Brain microvascular endothelial cell (primary cell): ENCODE measurements around the gene PYGM.

Experiments used
- DNase-seq: peaks from one replicate; pipeline ENCODE4 v3.0.0-alpha.2; 2020
- H3K27ac ChIP-seq: fragments of 250-450 bp; sonication (Bioruptor Pico); 2 replicates; pipeline ENCODE4 v1.5.1; 2020; ENCODE audit warnings: mild to moderate bottlenecking, moderate library complexity
- H3K27me3 ChIP-seq: fragments of 250-450 bp; sonication (Bioruptor Pico); replicated peaks from 2 replicates; pipeline ENCODE4 v1.5.1; 2020; ENCODE audit warnings: mild to moderate bottlenecking
- H3K36me3 ChIP-seq: fragments of 250-450 bp; sonication (Bioruptor Pico); replicated peaks from 2 replicates; pipeline ENCODE4 v1.5.1; 2020; ENCODE audit warnings: mild to moderate bottlenecking
- H3K4me3 ChIP-seq: 2 replicates; pipeline ENCODE4 v1.5.1; 2011; ENCODE audit warnings: low read depth, mild to moderate bottlenecking, control low read depth, low read length, moderate library complexity
- CTCF ChIP-seq: IDR thresholded peaks from 2 replicates; pipeline ENCODE4 v1.5.1; 2011; ENCODE audit warnings: low read depth, mild to moderate bottlenecking, moderate library complexity, low read length, control low read depth, inconsistent platforms; ENCODE audit errors: missing control alignments
- in situ Hi-C: cut with HindIII; loops from 2 replicates; pipeline ENCODE4 v1.10.0; 2017; ENCODE audit warnings: low sequenced_read_pairs, low pct_ligation_motif_present

The PYGM gene

GRCh38 chr11:64799256-64799622 lies 39.5 kb upstream of the PYGM start:
- peaks cover 8% of the 10 kb centered on the region for H3K36me3 ChIP-seq

GRCh38 chr11:64796757-64797541 lies 37.2 kb upstream of the PYGM start:
- in situ Hi-C loops, result no loop called here
- TF ChIP-seq CTCF, result no peak

More at GRCh38 chr11:64799256-64799622, 39.5 kb upstream of the PYGM start:
- TF ChIP-seq CTCF, result no peak
- no peak for DNase-seq
- Histone ChIP-seq H3K27me3 (no peaks in the 10 kb centered on the region), H3K4me3 (no peak overlapping the region), H3K27ac (no peak overlapping the region)
- in situ Hi-C loops, result no loop called here

GRCh38 chr11:64796047-64796756 lies 36.4 kb upstream of the PYGM start:
- peaks cover 8% of the 10 kb centered on the region for H3K36me3 ChIP-seq
- H3K27me3 ChIP-seq, result no peaks in the 10 kb centered on the region
- H3K4me3 ChIP-seq, result no peak overlapping the region
- H3K27ac ChIP-seq, result no peak overlapping the region
- no peak for DNase-seq
- in situ Hi-C loops, result no loop called here
- TF ChIP-seq CTCF, result no peak

More at GRCh38 chr11:64796757-64797541, 37.2 kb upstream of the PYGM start:
- DNase-seq, result no peak
- peaks cover 8% of the 10 kb centered on the region for H3K36me3 ChIP-seq
- H3K4me3 ChIP-seq, result no peak overlapping the region
- H3K27ac ChIP-seq, result no peak overlapping the region
- no peaks in the 10 kb centered on the region for H3K27me3 ChIP-seq

GRCh38 chr11:64794526-64794925 lies 34.8 kb upstream of the PYGM start:
- DNase-seq, result no peak
- Histone ChIP-seq H3K36me3 (peaks cover 10% of the 10 kb centered on the region), H3K4me3 (no peak overlapping the region), H3K27me3 (no peaks in the 10 kb centered on the region), H3K27ac (no peak overlapping the region)
- in situ Hi-C loops, result no loop called here
- TF ChIP-seq CTCF, result no peak

GRCh38 chr11:64793271-64794160 lies 33.7 kb upstream of the PYGM start:
- in situ Hi-C loops, result no loop called here
- H3K27me3 ChIP-seq, result no peaks in the 10 kb centered on the region
- no peak for DNase-seq
- no peak overlapping the region for H3K4me3 ChIP-seq
- H3K36me3 ChIP-seq, result peaks cover 15% of the 10 kb centered on the region
- H3K27ac ChIP-seq, result no peak overlapping the region
- TF ChIP-seq CTCF, result no peak
